Suprapubic skin (tissue), 4 donors: Measurements from ENCODE around the gene CCNQ. TPM values are rescaled to one million over a fixed set of nuclear protein-coding genes. Genes with fewer than 3 reads are reported as not detected.

Source experiments
- DNase-seq, 2 donors: peaks; one replicate each; pipeline ENCODE4 v3.0.0-alpha.2; 2019; ENCODE audit warnings: low spot score in 2 of 2
- H3K27ac ChIP-seq: fragments of 200-600 bp; sonication (generic); one replicate; pipeline ENCODE4 v1.5.1; 2019
- H3K27me3 ChIP-seq: fragments of 200-600 bp; sonication (generic); one replicate; pipeline ENCODE4 v1.5.1; 2019
- H3K36me3 ChIP-seq: fragments of 200-600 bp; sonication (generic); one replicate; pipeline ENCODE4 v1.5.1; 2019
- H3K4me1 ChIP-seq: fragments of 200-600 bp; sonication (generic); one replicate; pipeline ENCODE4 v1.5.1; 2019
- H3K4me3 ChIP-seq: fragments of 200-600 bp; sonication (generic); one replicate; pipeline ENCODE4 v1.5.1; 2019; ENCODE audit warnings: mild to moderate bottlenecking
- H3K9me3 ChIP-seq: fragments of 200-600 bp; sonication (generic); one replicate; pipeline ENCODE4 v1.5.1; 2019
- CTCF ChIP-seq, 2 donors: fragments of 200-600 bp in 1 of 2; fragments of 450-650 bp in 1 of 2; sonication (generic) in 1 of 2; IDR thresholded peaks; one replicate each; pipeline ENCODE4 v1.5.1; 2016 to 2019; ENCODE audit warnings: antibody characterized with exemption in 2 of 2, mild to moderate bottlenecking in 1 of 2, moderate library complexity in 1 of 2
- EP300 ChIP-seq: sonication (generic); formaldehyde crosslinking; IDR thresholded peaks from one replicate; pipeline ENCODE4 v1.6.1; 2017; ENCODE audit warnings: antibody characterized with exemption
- POLR2A ChIP-seq, 2 donors: fragments of 450-650 bp; IDR thresholded peaks; one replicate each; pipeline ENCODE4 v1.6.1; 2017; ENCODE audit warnings: antibody characterized with exemption in 2 of 2, mild to moderate bottlenecking in 2 of 2, moderate library complexity in 2 of 2
- POLR2AphosphoS5 ChIP-seq, 3 donors: sonication (generic); formaldehyde crosslinking; IDR thresholded peaks; one replicate each; pipeline ENCODE4 v1.6.1; 2017; ENCODE audit warnings: antibody characterized with exemption in 3 of 3
- WGBS: methylation state at CpG from one replicate; pipeline ENCODE4 v1.1.5; 2018; 5-methylcytosine and 5-hydroxymethylcytosine counted together
- total RNA-seq, 4 donors: library from RNA; depleted of rRNA; stranded (reverse); fragments of >200 nt; gene quantifications; one replicate each; pipeline ENCODE4 v1.1.0, GENCODE V29; 2016

Gene CCNQ
- 10 to 100 TPM; 16.4 to 33.2 (median 29.3) TPM for total RNA-seq

- H3K9me3 ChIP-seq, result no peaks in the 10 kb centered on the region
- peaks cover 7% of the 10 kb centered on the region for H3K36me3 ChIP-seq
- H3K27me3 ChIP-seq, result no peaks in the 10 kb centered on the region
- H3K4me1 ChIP-seq, result peaks cover 24% of the 10 kb centered on the region
- peak within 1 kb of the TSS; percentile 77 for H3K4me3 ChIP-seq
- TF ChIP-seq POLR2A (IDR thresholded peaks at IDR 0.05) (no peak), POLR2AphosphoS5 (IDR thresholded peaks at IDR 0.05) (no peak), CTCF (IDR thresholded peaks at IDR 0.05) (no peak), EP300 (no peak)
- peak within 1 kb of the TSS; percentile 64 for H3K27ac ChIP-seq
- no peak for DNase-seq
- WGBS, result 11% methylated on average over 10 of the region's 79 CpGs
Observed at GRCh38 chrX:153598541-153599191, at the start of gene CCNQ. CCNQ (minus strand) TSS chrX:153599139; CDS start chrX:153599073, 66 bp downstream.

GRCh38 chrX:153647461-153648357 is 48.8 kb upstream of the CCNQ start:
- Histone ChIP-seq H3K27ac (no peak overlapping the region), H3K36me3 (no peaks in the 10 kb centered on the region), H3K4me1 (peaks cover 23% of the 10 kb centered on the region), H3K27me3 (peaks cover 71% of the 10 kb centered on the region), H3K4me3 (peak overlapping the region; percentile 37), H3K9me3 (no peaks in the 10 kb centered on the region)
- TF ChIP-seq POLR2AphosphoS5 (IDR thresholded peaks at IDR 0.05) (no peak), POLR2A (IDR thresholded peaks at IDR 0.05) (no peak), EP300 (no peak), CTCF (IDR thresholded peaks at IDR 0.05) (no peak)
- 44% methylated on average over 5 of the region's 85 CpGs for WGBS
- DNase-seq, result peak; percentile 58 to 62

GRCh38 chrX:153646620-153647373 is 47.9 kb upstream of the CCNQ start, which contains the start of gene DUSP9:
DUSP9 (plus strand) TSS chrX:153647203; CDS start chrX:153647954, 751 bp downstream.
- DNase-seq, result peak; percentile 15 to 46
- Histone ChIP-seq H3K27ac (no peak within 1 kb of the TSS), H3K36me3 (no peaks in the 10 kb centered on the region), H3K4me1 (peaks cover 32% of the 10 kb centered on the region), H3K27me3 (peaks cover 80% of the 10 kb centered on the region), H3K9me3 (no peaks in the 10 kb centered on the region), H3K4me3 (peak within 1 kb of the TSS; percentile 37)
- 38% methylated on average over 9 of the region's 53 CpGs for WGBS
- no peak for TF ChIP-seq EP300
- no peak for TF ChIP-seq POLR2AphosphoS5 (IDR thresholded peaks at IDR 0.05)
- TF ChIP-seq CTCF (IDR thresholded peaks at IDR 0.05), result no peak
- TF ChIP-seq POLR2A (IDR thresholded peaks at IDR 0.05), result no peak

- Histone ChIP-seq H3K27ac (no peak overlapping the region), H3K4me1 (peaks cover 33% of the 10 kb centered on the region), H3K9me3 (no peaks in the 10 kb centered on the region), H3K36me3 (no peaks in the 10 kb centered on the region), H3K4me3 (no peak overlapping the region), H3K27me3 (peaks cover 88% of the 10 kb centered on the region)
- 66% methylated on average over 10 of the region's 10 CpGs for WGBS
- DNase-seq, result peak in 1 of 2 donors; percentile 16
- TF ChIP-seq EP300 (no peak), CTCF (IDR thresholded peaks at IDR 0.05) (no peak), POLR2A (IDR thresholded peaks at IDR 0.05) (no peak), POLR2AphosphoS5 (IDR thresholded peaks at IDR 0.05) (no peak)
Observed at GRCh38 chrX:153645921-153646488, 47.1 kb upstream of the CCNQ start.
